SK-N-SH (cell line): ENCODE results near the gene ASB15. TPM values are rescaled to one million over a fixed set of nuclear protein-coding genes. Genes with fewer than 3 reads are reported as not detected.

Experiments
- CTCF ChIA-PET: fragments of 300-600, 350-600 bp; formaldehyde crosslinking; extraction: SDS; loops from one replicate; lab custom pipeline; 2021; lab: Yijun Ruan, JAX
- POLR2A ChIA-PET: fragments of 350-600 bp; sonication (Branson Sonifier 250); formaldehyde crosslinking; extraction: SDS; loops from one replicate; lab custom pipeline; 2020; ENCODE audit warnings: antibody characterized with exemption, inconsistent platforms; lab: Yijun Ruan, JAX
- DNase-seq: peaks from one replicate; pipeline ENCODE4 v3.0.0; 2012
- H2AFZ ChIP-seq: fragments of 200-600 bp; sonication (generic); 2 replicates; pipeline ENCODE4 v1.8.1; 2016; ENCODE audit warnings: antibody characterized with exemption, mild to moderate bottlenecking, low read depth
- H3F3A ChIP-seq: fragments of 200-600 bp; sonication (generic); replicated peaks from 2 replicates; pipeline ENCODE3; 2016; ENCODE audit warnings: antibody characterized with exemption, mild to moderate bottlenecking; ENCODE audit not compliant: insufficient read depth
- H3K27ac ChIP-seq, 2 experiments: fragments of 200-500 bp in 1 of 2; fragments of 200-600 bp in 1 of 2; sonication (Bioruptor generic) in 1 of 2; sonication (generic), shearing (Covaris generic) in 1 of 2; 2 replicates each; pipeline versions ENCODE4 v1.5.1 to v1.6.1; 2014 to 2016; ENCODE audit warnings: low read depth in 2 of 2, inconsistent platforms in 1 of 2, low read length in 1 of 2, mild to moderate bottlenecking in 1 of 2, mixed read lengths in 1 of 2
- H3K27me3 ChIP-seq: fragments of 200-600 bp; sonication (generic), shearing (Covaris generic); 2 replicates; pipeline ENCODE4 v1.6.1; 2016; ENCODE audit warnings: mixed run types; ENCODE audit not compliant: insufficient read depth
- H3K36me3 ChIP-seq, 2 experiments: fragments of 200-500 bp in 1 of 2; fragments of 200-600 bp in 1 of 2; sonication (Bioruptor generic) in 1 of 2; sonication (generic) in 1 of 2; replicated peaks in 1 of 2; 2 replicates each; pipeline versions ENCODE3 to v1.5.1; 2014 to 2016; ENCODE audit warnings: low read length in 1 of 2, mild to moderate bottlenecking in 1 of 2; ENCODE audit not compliant: insufficient read depth in 2 of 2, control insufficient read depth in 1 of 2
- H3K4me1 ChIP-seq, 2 experiments: fragments of 200-500 bp in 1 of 2; fragments of 200-600 bp in 1 of 2; sonication (Bioruptor generic) in 1 of 2; sonication (generic), shearing (Covaris generic) in 1 of 2; 2 replicates each; pipeline versions ENCODE4 v1.5.1 to v1.6.1; 2014 to 2016; ENCODE audit warnings: low read depth in 1 of 2, low read length in 1 of 2, mixed run types in 1 of 2; ENCODE audit not compliant: insufficient read depth in 2 of 2, control insufficient read depth in 1 of 2
- H3K4me2 ChIP-seq: fragments of 200-600 bp; sonication (generic), shearing (Covaris generic); 2 replicates; pipeline ENCODE4 v1.6.1; 2017; ENCODE audit warnings: mixed run types
- H3K4me3 ChIP-seq, 2 experiments: fragments of 200-500 bp in 1 of 2; fragments of 200-600 bp in 1 of 2; sonication (Bioruptor generic) in 1 of 2; sonication (generic), shearing (Covaris generic) in 1 of 2; 2 replicates each; pipeline versions ENCODE4 v1.5.1 to v1.8.1; 2014 to 2016; ENCODE audit warnings: low read depth in 2 of 2, inconsistent platforms in 1 of 2, low read length in 1 of 2, mild to moderate bottlenecking in 1 of 2, mixed read lengths in 1 of 2, moderate library complexity in 1 of 2
- H3K79me2 ChIP-seq: fragments of 200-600 bp; sonication (generic); 2 replicates; pipeline ENCODE4 v1.8.1; 2017; ENCODE audit warnings: mild to moderate bottlenecking; ENCODE audit not compliant: insufficient read depth
- H3K9ac ChIP-seq: fragments of 200-600 bp; sonication (generic); 2 replicates; pipeline ENCODE4 v1.6.1; 2017; ENCODE audit warnings: mixed run types
- H3K9me2 ChIP-seq: fragments of 200-600 bp; sonication (generic); 2 replicates; pipeline ENCODE4 v1.6.1; 2017; ENCODE audit warnings: mixed run types
- H3K9me3 ChIP-seq: fragments of 200-600 bp; sonication (generic); 2 replicates; pipeline ENCODE4 v1.6.1; 2017; ENCODE audit warnings: mixed run types, mild to moderate bottlenecking, moderate library complexity
- H4K20me1 ChIP-seq: fragments of 200-600 bp; sonication (generic); 2 replicates; pipeline ENCODE4 v1.6.1; 2017; ENCODE audit warnings: mild to moderate bottlenecking, mixed run types; ENCODE audit not compliant: insufficient read depth
- EZH2phosphoT487 ChIP-seq: fragments of 200-600 bp; sonication (generic); IDR thresholded peaks from 2 replicates; pipeline ENCODE4 v1.6.1; 2017; ENCODE audit warnings: low read depth, mixed run types, mild to moderate bottlenecking, antibody characterized with exemption, moderate library complexity, borderline replicate concordance
- FOXJ3 ChIP-seq: sonication (generic); formaldehyde crosslinking; IDR thresholded peaks from 2 replicates; pipeline ENCODE4 v1.5.1; 2020; ENCODE audit warnings: mild to moderate bottlenecking, missing genetic modification reagents
- GABPA ChIP-seq: IDR thresholded peaks from 2 replicates; pipeline ENCODE4 v1.4.0; 2012; ENCODE audit warnings: low read depth, mild to moderate bottlenecking
- NFIC ChIP-seq: IDR thresholded peaks from 2 replicates; pipeline ENCODE4 v1.4.0; 2012; ENCODE audit warnings: borderline replicate concordance
- NRF1 ChIP-seq: IDR thresholded peaks from 2 replicates; pipeline ENCODE4 v1.6.1; 2012; ENCODE audit warnings: low read depth, mild to moderate bottlenecking, low read length
- PBX3 ChIP-seq: IDR thresholded peaks from 2 replicates; pipeline ENCODE4; 2012
- RAD21 ChIP-seq: IDR thresholded peaks from 2 replicates; pipeline ENCODE4 v1.6.1; 2012; ENCODE audit warnings: mild to moderate bottlenecking, low read length
- RCOR1 ChIP-seq: fragments of 150-350 bp; IDR thresholded peaks from 2 replicates; pipeline ENCODE4 v1.6.1; 2017; ENCODE audit warnings: antibody characterized with exemption, low read length
- REST ChIP-seq: IDR thresholded peaks from 2 replicates; pipeline ENCODE4 v1.6.1; 2012; ENCODE audit warnings: mild to moderate bottlenecking, low read depth, low read length, moderate library complexity
- RFX5 ChIP-seq: IDR thresholded peaks from 2 replicates; pipeline ENCODE4 v1.6.1; 2012; ENCODE audit warnings: mild to moderate bottlenecking, improper control_type of control experiment, low read length
- SMC3 ChIP-seq: IDR thresholded peaks from 2 replicates; pipeline ENCODE4 v1.6.1; 2012; ENCODE audit warnings: low read depth, low read length, improper control_type of control experiment
- TEAD4 ChIP-seq: IDR thresholded peaks from 2 replicates; pipeline ENCODE4 v1.4.0; 2012; ENCODE audit warnings: mild to moderate bottlenecking, borderline replicate concordance; ENCODE audit not compliant: insufficient read depth
- USF1 ChIP-seq: IDR thresholded peaks from 2 replicates; pipeline ENCODE4 v1.4.0; 2012; ENCODE audit warnings: low read depth, borderline replicate concordance
- USF2 ChIP-seq: fragments of 150-350 bp; IDR thresholded peaks from 2 replicates; pipeline ENCODE4 v1.6.1; 2017; ENCODE audit warnings: antibody characterized with exemption, low read length, low read depth, borderline replicate concordance
- polyA plus RNA-seq, 3 experiments: library from polyadenylated mRNA; depleted of rRNA; stranded (reverse); fragments of >200 nt; gene quantifications; 2 replicates each; pipeline ENCODE4 v1.2.3, GENCODE V29; 2012

ASB15 gene
- polyA plus RNA-seq, 1 of the 3 experiments (the other 2 are of a cell fraction), result not detected

- TF ChIP-seq NFIC (no peak), NRF1 (no peak), RCOR1 (no peak), REST (no peak), FOXJ3 (CRISPR knock-in tag) (no peak), RFX5 (no peak), TEAD4 (no peak), SMC3 (no peak), PBX3 (no peak), GABPA (no peak), USF1 (no peak), EZH2phosphoT487 (no peak), USF2 (no peak), RAD21 (no peak)
- H3K27me3 ChIP-seq, result no peaks in the 10 kb centered on the region
- CTCF ChIA-PET, result interaction anchor here (1.0 kb wide), 1 partner anchor 28 kb away, joined by 3 read pairs; no protein-coding TSS in a partner anchor
- H3K27ac ChIP-seq, result no peak overlapping the region
- DNase-seq, result no peak
- no peaks in the 10 kb centered on the region for H3K9me2 ChIP-seq
- no peaks in the 10 kb centered on the region for H3K36me3 ChIP-seq
- no peaks in the 10 kb centered on the region for H4K20me1 ChIP-seq
- no peaks in the 10 kb centered on the region for H3K79me2 ChIP-seq
- POLR2A ChIA-PET, result no interaction called here
- H3K4me3 ChIP-seq, result no peak overlapping the region
- H3K9ac ChIP-seq, result no peak overlapping the region
- peaks cover 14 to 20% of the 10 kb centered on the region in 2 experiments; a peak in 3 of 4 replicates for H3K4me1 ChIP-seq
- no peaks in the 10 kb centered on the region for H3K9me3 ChIP-seq
- no peaks in the 10 kb centered on the region for H3F3A ChIP-seq
- no peak overlapping the region for H2AFZ ChIP-seq
- no peak overlapping the region for H3K4me2 ChIP-seq
Measured at GRCh38 chr7:123640583-123640982, 39.0 kb downstream of the ASB15 start.
